Keratinocyte (primary cell): ENCODE data around the gene SZT2. TPM values are rescaled to one million over a fixed set of nuclear protein-coding genes. Genes with fewer than 3 reads are reported as not detected.

Experiments
- DNase-seq: peaks from one replicate; pipeline ENCODE4 v3.0.0-alpha.2; 2011; ENCODE audit warnings: low read depth, missing footprints, low spot score
- FAIRE-seq: peaks from 2 replicates; lab custom pipeline; 2011; peaks lifted over from hg19 to GRCh38; lab: Jason Lieb, UNC
- H2AFZ ChIP-seq: 2 replicates; pipeline ENCODE4 v1.6.0; 2012; ENCODE audit warnings: low read length, control low read depth, inconsistent platforms; ENCODE audit not compliant: control insufficient read depth
- H3K27ac ChIP-seq: 2 replicates; pipeline ENCODE4 v1.5.1; 2011; ENCODE audit warnings: low read length; ENCODE audit not compliant: control insufficient read depth, insufficient read depth
- H3K27me3 ChIP-seq: 3 replicates; pipeline ENCODE4 v1.6.0; 2011; ENCODE audit warnings: low read length; ENCODE audit not compliant: control insufficient read depth, insufficient read depth; ENCODE audit errors: extremely low read depth
- H3K36me3 ChIP-seq, 2 experiments: 2 replicates in 1 of 2; 3 replicates in 1 of 2; pipeline ENCODE4 v1.5.1; 2011; ENCODE audit warnings: low read length in 2 of 2, mild to moderate bottlenecking in 1 of 2; ENCODE audit not compliant: control insufficient read depth in 2 of 2, insufficient read depth in 2 of 2; ENCODE audit errors: extremely low read depth in 1 of 2
- H3K4me1 ChIP-seq: 3 replicates; pipeline ENCODE4 v1.5.1; 2011; ENCODE audit warnings: low read length; ENCODE audit not compliant: control insufficient read depth, insufficient read depth; ENCODE audit errors: extremely low read depth
- H3K4me2 ChIP-seq: 3 replicates; pipeline ENCODE4 v1.6.0; 2011; ENCODE audit warnings: low read depth, low read length; ENCODE audit not compliant: control insufficient read depth, insufficient read depth; ENCODE audit errors: extremely low read depth
- H3K4me3 ChIP-seq, 3 experiments: fragments of 200-600 bp in 1 of 3; sonication (generic) in 1 of 3; 2 replicates in 2 of 3; 3 replicates in 1 of 3; pipeline ENCODE4 v1.5.1; 2011 to 2016; ENCODE audit warnings: low read length in 3 of 3, mild to moderate bottlenecking in 3 of 3, control low read depth in 2 of 3, inconsistent platforms in 1 of 3, low read depth in 1 of 3, mixed read lengths in 1 of 3, mixed run types in 1 of 3, moderate library complexity in 1 of 3; ENCODE audit not compliant: control insufficient read depth in 2 of 3, insufficient read depth in 2 of 3; ENCODE audit errors: extremely low read depth in 1 of 3
- H3K79me2 ChIP-seq: 2 replicates; pipeline ENCODE4 v1.6.0; 2012; ENCODE audit warnings: low read length; ENCODE audit not compliant: control insufficient read depth, insufficient read depth
- H3K9ac ChIP-seq: 3 replicates; pipeline ENCODE4 v1.6.0; 2011; ENCODE audit warnings: low read length; ENCODE audit not compliant: control insufficient read depth, insufficient read depth; ENCODE audit errors: extremely low read depth
- H3K9me1 ChIP-seq: 3 replicates; pipeline ENCODE4 v1.6.0; 2011; ENCODE audit warnings: low read length; ENCODE audit not compliant: control insufficient read depth, insufficient read depth; ENCODE audit errors: extremely low read depth
- H3K9me3 ChIP-seq: 2 replicates; pipeline ENCODE4 v1.5.1; 2012; ENCODE audit warnings: low read depth, low read length; ENCODE audit not compliant: control insufficient read depth
- H4K20me1 ChIP-seq: 3 replicates; pipeline ENCODE4 v1.6.0; 2011; ENCODE audit warnings: low read length; ENCODE audit not compliant: control insufficient read depth, insufficient read depth; ENCODE audit errors: extremely low read depth
- CTCF ChIP-seq, 3 experiments: IDR thresholded peaks in 1 of 3; conservative IDR thresholded peaks in 1 of 3; optimal IDR thresholded peaks in 1 of 3; 2 replicates in 2 of 3; 3 replicates in 1 of 3; pipeline versions ENCODE3 to v1.5.1; 2011; ENCODE audit warnings: low read length in 3 of 3, mild to moderate bottlenecking in 3 of 3, moderate library complexity in 2 of 3, control low read depth in 1 of 3, inconsistent platforms in 1 of 3; ENCODE audit not compliant: insufficient read depth in 2 of 3; ENCODE audit errors: extremely low read depth in 1 of 3
- EZH2 ChIP-seq: IDR thresholded peaks from one replicate; pipeline ENCODE4 v1.6.1; 2012; ENCODE audit warnings: inconsistent platforms, mild to moderate bottlenecking, low read length, moderate library complexity
- dilution Hi-C: fragments of 300-500 bp; cut with MboI; formaldehyde crosslinking; loops from one replicate; pipeline ENCODE4 v1.7.0; 2020; ENCODE audit warnings: low sequenced_read_pairs; ENCODE audit not compliant: extremely low pct_ligation_motif_present
- polyA plus RNA-seq, 5 experiments: library from polyadenylated mRNA; depleted of rRNA in 3 of 5; stranded (reverse) in 3 of 5; stranded (forward) in 1 of 5; unstranded in 1 of 5; fragments of >200 nt; gene quantifications; 1 replicate in 1 of 5; 2 replicates in 3 of 5; 3 replicates in 1 of 5; pipeline versions ENCODE4 v1.2.1 to v1.2.3, GENCODE V29; 2011 to 2012; ENCODE audit warnings: missing spikeins in 2 of 5, low read depth in 1 of 5, low replicate concordance in 1 of 5

Gene SZT2
- polyA plus RNA-seq, 1 donor (not counting 4 experiments of a cell fraction or from before 2014, with no cell fraction given), result 6.1 TPM

- Histone ChIP-seq H3K79me2 (no peaks in the 10 kb centered on the region), H3K4me3 (no peak overlapping the region), H3K9me3 (no peaks in the 10 kb centered on the region), H3K36me3 (no peaks in the 10 kb centered on the region), H4K20me1 (no peaks in the 10 kb centered on the region), H3K9me1 (no peaks in the 10 kb centered on the region), H2AFZ (no peak overlapping the region), H3K4me1 (peaks cover 16% of the 10 kb centered on the region), H3K27ac (no peak overlapping the region), H3K4me2 (no peak overlapping the region), H3K27me3 (no peaks in the 10 kb centered on the region), H3K9ac (no peak overlapping the region)
- DNase-seq (no peak), FAIRE-seq (no peak)
- no peak for TF ChIP-seq CTCF (optimal IDR thresholded peaks at IDR 0.05 in 1 of 3, IDR thresholded peaks at IDR 0.05 in 1 of 3, conservative IDR thresholded peaks at IDR 0.05 in 1 of 3; ENCODE audit: extremely low read depth in 1 of 3, insufficient read depth in 2 of 3, low read length in 3 of 3)
- TF ChIP-seq EZH2, result no peak
- dilution Hi-C loops, result no loop called here
Observed at GRCh38 chr1:43352351-43352705, 37.4 kb upstream of the SZT2 start.

- Histone ChIP-seq H3K4me3 (no peak overlapping the region), H3K4me1 (peaks cover 17% of the 10 kb centered on the region), H3K36me3 (no peaks in the 10 kb centered on the region), H3K79me2 (no peaks in the 10 kb centered on the region), H3K9me1 (no peaks in the 10 kb centered on the region), H3K4me2 (no peak overlapping the region), H3K27me3 (no peaks in the 10 kb centered on the region), H2AFZ (no peak overlapping the region), H3K27ac (no peak overlapping the region), H3K9me3 (no peaks in the 10 kb centered on the region), H4K20me1 (no peaks in the 10 kb centered on the region), H3K9ac (no peak overlapping the region)
- DNase-seq, result no peak
- no peak for FAIRE-seq
- dilution Hi-C loops, result no loop called here
- TF ChIP-seq CTCF (optimal IDR thresholded peaks at IDR 0.05 in 1 of 3, IDR thresholded peaks at IDR 0.05 in 1 of 3, conservative IDR thresholded peaks at IDR 0.05 in 1 of 3; ENCODE audit: extremely low read depth in 1 of 3, insufficient read depth in 2 of 3, low read length in 3 of 3) (no peak), EZH2 (no peak)
Observed at GRCh38 chr1:43352881-43353280, 36.8 kb upstream of the SZT2 start.
